Muscle of back (tissue), 11 donors: Measurements from ENCODE around the gene GOLGA6L9. TPM values are rescaled to one million over a fixed set of nuclear protein-coding genes. Genes with fewer than 3 reads are reported as not detected.
"Not testable (repeated sequence)": the region's sequence is repeated elsewhere in the genome, so short reads cannot be mapped to it uniquely, and the experiment has no call there.

Experiments used
- DNase-seq, 3 donors: peaks; one replicate each; pipeline versions ENCODE4 v3.0.0 to v3.0.0-alpha.2; 2013
- polyA plus RNA-seq, 10 donors: library from polyadenylated mRNA; unstranded; fragments of 120-200 nt; gene quantifications; one replicate each; pipeline ENCODE4 v1.2.1, GENCODE V29; 2013; ENCODE audit not compliant: insufficient read length in 10 of 10

Gene GOLGA6L9
- polyA plus RNA-seq, 10 donors = 0.70 to 7.1 (median 2.2) TPM

DNA sequence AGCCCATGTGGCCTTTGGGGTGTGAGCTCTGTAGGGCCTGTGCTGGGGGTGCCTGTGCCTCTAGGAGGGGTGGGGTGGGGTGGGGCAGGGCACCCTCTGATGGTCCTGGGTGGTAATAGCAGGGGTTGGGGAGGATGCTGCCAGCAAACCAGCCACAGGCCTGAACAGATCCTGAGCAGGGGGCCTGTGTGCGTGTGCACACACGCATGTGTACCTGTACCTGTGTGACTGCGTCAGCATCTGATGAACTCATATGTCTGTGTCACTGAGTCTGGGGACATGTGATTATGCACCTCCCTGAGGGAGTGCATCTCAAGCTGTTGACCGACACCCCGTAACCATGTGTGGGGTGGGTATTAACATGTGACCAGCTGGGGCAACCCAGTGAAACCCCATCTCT, 36.0 kb downstream of the GOLGA6L9 start:
- not testable (repeated sequence) for DNase-seq

DNA sequence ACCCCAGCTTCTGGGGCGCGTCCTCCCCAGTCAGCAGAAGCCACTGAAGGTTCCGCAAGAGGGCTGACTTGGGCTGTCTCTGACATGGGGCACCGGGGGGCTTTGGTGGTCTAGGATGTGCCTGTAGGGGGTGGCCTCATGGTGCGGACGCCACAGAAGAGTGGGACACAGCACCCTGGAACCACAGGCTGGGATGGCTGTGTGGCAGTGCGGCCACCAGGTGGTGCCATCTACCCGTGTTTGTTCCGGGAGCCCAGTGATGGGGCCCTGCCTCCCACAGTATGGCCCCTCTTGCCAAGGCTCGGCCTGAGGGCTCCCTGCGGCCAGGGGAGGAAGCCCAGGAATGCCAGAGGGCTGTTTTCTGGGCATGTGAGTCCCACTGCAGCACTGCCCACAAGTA, 38.6 kb downstream of the GOLGA6L9 start:
- DNase-seq = not testable (repeated sequence)

DNA sequence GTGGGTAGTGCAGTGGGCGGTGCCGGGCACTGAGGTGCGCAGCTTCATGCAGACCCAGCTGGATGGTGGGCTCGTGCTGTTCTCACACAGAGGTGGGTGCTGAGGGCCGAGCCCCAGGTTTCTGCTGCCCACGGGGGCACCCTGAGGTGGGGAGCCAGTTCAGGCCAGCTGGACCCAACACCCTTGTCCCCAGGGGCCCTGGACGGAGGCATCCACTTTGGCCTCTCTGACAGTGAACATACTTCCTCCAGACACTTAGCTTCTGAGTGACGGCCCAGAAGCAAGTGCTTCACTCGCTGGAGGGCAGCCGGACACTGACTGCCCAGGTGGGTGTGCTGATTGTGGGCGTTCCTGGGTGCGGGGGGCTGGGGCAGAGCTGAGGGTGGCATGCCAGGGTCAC, 39.8 kb downstream of the GOLGA6L9 start:
- DNase-seq = not testable (repeated sequence)

DNA sequence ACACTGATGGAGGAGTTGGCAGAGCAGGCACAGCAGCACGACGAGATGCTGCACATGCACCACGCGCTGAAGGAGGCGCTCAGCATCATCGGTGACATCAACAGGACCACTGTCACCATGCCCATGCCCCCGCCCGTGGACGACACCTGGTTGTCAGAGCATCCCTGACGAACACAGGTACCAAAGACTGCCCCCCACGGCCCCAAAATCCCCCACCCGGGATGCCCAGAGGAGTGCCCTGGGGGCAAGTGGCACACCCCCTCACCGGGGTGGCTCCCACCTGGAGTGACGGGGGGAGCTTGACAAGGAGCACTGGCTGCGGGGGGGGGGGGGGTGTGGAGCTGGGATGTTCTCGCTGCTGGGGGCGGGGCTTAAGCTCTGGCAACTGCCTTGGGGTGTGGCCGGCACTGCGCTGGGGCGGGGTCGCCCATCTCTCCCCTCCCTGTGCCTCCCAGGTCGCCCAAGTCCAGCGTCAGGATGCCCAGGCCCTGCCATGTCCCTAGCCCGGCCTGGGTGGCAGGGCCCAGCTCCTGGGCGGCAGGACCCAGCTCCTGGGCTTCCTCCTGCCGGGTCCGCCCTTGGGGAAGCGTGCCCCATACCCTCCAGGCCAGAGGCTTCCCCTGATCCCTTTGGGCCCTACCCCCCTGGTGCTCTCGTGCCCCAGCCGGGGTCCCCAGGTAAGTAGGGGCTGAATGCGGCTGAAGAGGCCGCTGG, 42.8 kb downstream of the GOLGA6L9 start:
- DNase-seq = not testable (repeated sequence)

DNA sequence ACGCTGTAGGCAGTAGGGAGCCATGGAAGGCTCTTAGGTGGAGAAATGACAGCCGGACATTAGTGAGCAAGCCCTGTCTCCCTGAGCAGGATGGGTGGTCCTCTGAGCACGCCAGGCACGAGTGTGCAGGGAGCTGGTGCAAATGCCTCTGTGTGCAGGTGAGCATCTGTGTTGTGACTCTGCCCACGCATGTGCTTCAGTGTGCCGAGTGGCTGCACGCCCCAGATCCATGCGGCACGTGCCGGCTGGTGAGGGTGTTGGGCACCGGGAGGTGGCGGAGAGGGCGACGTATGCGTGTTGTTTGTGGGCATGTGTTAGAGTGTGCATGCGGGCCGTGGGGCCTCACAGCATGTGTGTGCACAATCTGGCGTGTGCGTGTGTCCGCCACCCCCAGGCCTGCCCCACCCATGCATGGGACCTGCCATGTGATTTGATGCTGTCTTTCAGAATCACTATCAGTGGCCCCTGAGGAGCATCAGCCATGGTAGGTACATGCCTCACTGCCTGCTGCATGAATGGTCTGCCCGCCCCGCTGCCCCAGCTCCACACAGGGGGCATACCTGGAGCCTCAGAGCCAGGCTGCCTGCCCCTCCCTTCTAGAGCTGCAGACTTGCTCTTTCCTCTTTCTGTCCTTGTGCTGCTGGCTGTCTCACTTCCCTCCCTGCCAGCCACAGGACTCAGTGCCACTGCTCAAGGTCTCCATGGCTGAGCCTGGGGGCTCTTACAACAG, 45.1 kb downstream of the GOLGA6L9 start:
- not testable (repeated sequence) for DNase-seq

DNA sequence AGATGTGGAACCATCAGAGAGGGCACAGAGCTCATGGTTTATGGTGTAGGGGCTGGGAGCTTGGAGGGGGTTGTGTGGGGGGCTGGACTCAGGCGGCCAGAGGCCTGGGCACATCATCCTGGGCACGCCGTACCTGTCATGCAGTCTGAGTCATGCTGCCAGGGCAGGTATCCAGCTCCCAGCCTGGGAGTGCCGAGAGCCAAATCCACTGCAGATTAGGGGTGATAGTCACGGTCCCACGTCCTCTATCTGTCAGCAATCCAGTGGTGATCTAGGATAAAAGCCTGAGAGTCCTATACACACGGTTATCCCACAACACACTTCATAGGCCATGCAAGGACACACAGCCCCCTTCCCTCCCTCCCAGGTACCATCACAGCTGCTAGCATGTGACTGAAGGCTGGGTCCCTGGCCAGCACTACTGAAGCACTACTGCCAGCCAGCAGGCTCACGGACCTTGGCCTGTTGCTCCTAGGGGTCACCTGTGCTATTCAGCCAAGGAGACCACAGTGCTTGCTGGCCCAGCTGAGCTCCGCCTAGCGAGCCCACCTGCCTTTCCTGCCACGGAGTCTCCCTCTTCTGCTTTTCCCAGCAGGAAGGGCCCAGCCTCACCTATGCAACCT, 45.8 kb downstream of the GOLGA6L9 start:
- DNase-seq = not testable (repeated sequence)

DNA sequence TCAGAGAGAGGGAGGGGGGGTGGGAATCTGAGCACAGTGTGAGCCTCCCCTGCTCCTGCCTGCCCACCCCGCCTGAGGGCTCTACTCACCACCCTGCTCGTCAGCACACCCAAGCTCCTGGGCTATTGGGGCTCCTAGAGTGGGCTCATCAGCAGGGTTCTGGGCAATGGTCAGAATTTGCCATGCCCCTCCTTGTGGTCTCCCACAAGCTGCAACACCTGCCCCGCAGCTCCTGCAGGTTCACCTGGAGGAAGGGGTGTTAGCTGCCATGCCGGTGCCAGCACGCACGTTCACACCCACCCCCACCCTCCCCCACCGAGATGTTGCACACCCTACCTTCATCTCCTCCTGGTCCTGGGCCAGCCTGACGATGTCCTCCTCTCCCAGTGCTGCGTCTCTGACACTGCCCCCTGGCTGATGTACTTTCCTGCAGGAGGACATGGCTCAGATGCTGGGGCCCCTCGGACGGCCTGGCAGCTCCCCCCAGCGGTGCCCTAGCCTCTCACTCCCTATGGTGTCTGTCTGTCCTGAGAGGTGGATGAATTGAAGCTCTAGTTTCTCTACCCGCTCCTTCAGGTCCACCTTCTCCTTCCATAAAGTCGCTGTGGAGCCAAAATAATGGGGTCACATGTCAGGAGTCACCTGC, 47.2 kb downstream of the GOLGA6L9 start:
- not testable (repeated sequence) for DNase-seq

DNA sequence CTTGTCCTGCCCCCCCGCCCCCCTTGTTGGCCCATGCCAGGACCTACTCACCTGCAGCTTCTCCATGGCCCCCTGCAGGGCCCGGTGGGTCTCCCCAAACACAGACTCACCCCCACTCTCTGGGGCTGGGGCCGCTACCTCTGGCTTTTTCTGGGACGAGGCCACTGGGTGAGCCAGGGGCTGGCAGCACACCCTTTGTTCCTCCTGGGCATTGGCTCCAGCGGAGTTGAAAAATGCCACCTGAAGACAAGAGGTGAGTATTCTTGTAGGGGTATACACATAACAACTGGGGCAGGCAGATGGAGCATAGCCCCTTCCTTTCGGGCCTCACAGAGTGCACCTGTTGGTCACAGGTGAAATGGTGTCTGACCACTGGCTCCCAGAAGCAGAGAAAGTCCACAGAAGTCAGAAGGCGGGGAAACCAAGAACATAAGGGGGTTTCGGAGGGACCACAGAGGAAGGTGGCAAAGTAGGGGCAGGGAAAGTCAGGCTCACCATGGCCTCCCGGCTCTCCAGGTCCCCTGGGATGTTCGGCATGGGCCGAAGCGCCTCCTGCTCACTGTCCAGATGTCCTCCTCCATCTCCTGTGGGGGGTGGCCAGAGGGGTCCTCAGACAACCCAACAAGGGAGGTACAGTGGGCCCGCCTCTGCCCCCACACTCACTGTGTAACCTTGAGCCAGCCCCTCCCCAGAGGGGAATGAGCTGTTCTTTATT, 47.9 kb downstream of the GOLGA6L9 start:
- not testable (repeated sequence) for DNase-seq

Other genes starting within 250 kb of the GOLGA6L9 start
- gene EFL1, start 167.1 kb upstream of the GOLGA6L9 start, polyA plus RNA-seq = 10 to 100 TPM; 10.8 to 16.3 (median 12.9) TPM
- gene SAXO2, start 167.0 kb upstream of the GOLGA6L9 start, polyA plus RNA-seq = 1 to 10 TPM in 9 of 10 donors, under 1 TPM in 1; 0.99 to 4.8 (median 2.0) TPM
- gene GOLGA6L10, start 80.3 kb upstream of the GOLGA6L9 start, polyA plus RNA-seq = 1 to 10 TPM in 5 of 10 donors, under 1 TPM in 5; 0.43 to 4.6 (median 1.4) TPM
- gene RPS17, start 110.6 kb downstream of the GOLGA6L9 start, polyA plus RNA-seq = 1,000 to 10,000 TPM; 2,023 to 3,447 (median 2,861) TPM
- gene CPEB1, start 217.5 kb downstream of the GOLGA6L9 start, polyA plus RNA-seq = 1 to 10 TPM in 3 of 10 donors, under 1 TPM in 7; 0.49 to 1.7 (median 0.73) TPM